RPMI8226 (cell line): ENCODE results near the gene SUCLG2.
"Not testable (repeated sequence)": the region's sequence is repeated elsewhere in the genome, so short reads cannot be mapped to it uniquely, and the experiment has no call there.

Experiments used
- DNase-seq: peaks from one replicate; pipeline ENCODE4 v3.0.0-alpha.2; 2015

The SUCLG2 gene

GRCh38 chr3:67605377-67605776, 49.0 kb downstream of the SUCLG2 start:
- no peak for DNase-seq

- no peak for DNase-seq
These were observed 51.6 kb downstream of the SUCLG2 start for GRCh38 chr3:67602816-67603215.

GRCh38 chr3:67601919-67602608, 52.3 kb downstream of the SUCLG2 start:
- no peak for DNase-seq

GRCh38 chr3:67601385-67601784, 53.0 kb downstream of the SUCLG2 start:
- DNase-seq = no peak

GRCh38 chr3:67599821-67600220, 54.6 kb downstream of the SUCLG2 start:
- DNase-seq = no peak

- DNase-seq = no peak
These were observed 55.4 kb downstream of the SUCLG2 start for GRCh38 chr3:67598814-67599556.

GRCh38 chr3:67595424-67595823, 59.0 kb downstream of the SUCLG2 start:
- DNase-seq = no peak

- no peak for DNase-seq
These were observed 60.6 kb downstream of the SUCLG2 start for GRCh38 chr3:67593761-67594234.

GRCh38 chr3:67592057-67592456, 62.4 kb downstream of the SUCLG2 start:
- no peak for DNase-seq

- DNase-seq = no peak
These were observed 66.6 kb downstream of the SUCLG2 start for GRCh38 chr3:67587811-67588210.

GRCh38 chr3:67587301-67587700, 67.1 kb downstream of the SUCLG2 start:
- DNase-seq = no peak

GRCh38 chr3:67584608-67585007, 69.8 kb downstream of the SUCLG2 start:
- not testable (repeated sequence) for DNase-seq

- DNase-seq = no peak
These were observed 73.9 kb downstream of the SUCLG2 start for GRCh38 chr3:67580430-67581000.

- no peak for DNase-seq
These were observed 76.0 kb downstream of the SUCLG2 start for GRCh38 chr3:67578416-67578815.

GRCh38 chr3:67576441-67576840, 78.0 kb downstream of the SUCLG2 start:
- no peak for DNase-seq

GRCh38 chr3:67569324-67569723, 85.1 kb downstream of the SUCLG2 start:
- no peak for DNase-seq

GRCh38 chr3:67567893-67568292, 86.5 kb downstream of the SUCLG2 start:
- no peak for DNase-seq

GRCh38 chr3:67564973-67565372, 89.4 kb downstream of the SUCLG2 start:
- no peak for DNase-seq

- no peak for DNase-seq
These were observed 90.4 kb downstream of the SUCLG2 start for GRCh38 chr3:67564008-67564407.

- no peak for DNase-seq
These were observed 92.6 kb downstream of the SUCLG2 start for GRCh38 chr3:67561667-67562394.

- DNase-seq = no peak
These were observed 93.1 kb downstream of the SUCLG2 start for GRCh38 chr3:67561266-67561665.

GRCh38 chr3:67559029-67559605, 95.3 kb downstream of the SUCLG2 start:
- no peak for DNase-seq

GRCh38 chr3:67558426-67558825, 96.0 kb downstream of the SUCLG2 start:
- DNase-seq = no peak
